ENCODE data around the gene CALCOCO1.
A peak's percentile ranks its signal among the peaks of the same experiment; 100 is the strongest.
"Not testable (repeated sequence)": the region's sequence is repeated elsewhere in the genome, so short reads cannot be mapped to it uniquely, and the experiment has no call there.

The CALCOCO1 gene

DNA sequence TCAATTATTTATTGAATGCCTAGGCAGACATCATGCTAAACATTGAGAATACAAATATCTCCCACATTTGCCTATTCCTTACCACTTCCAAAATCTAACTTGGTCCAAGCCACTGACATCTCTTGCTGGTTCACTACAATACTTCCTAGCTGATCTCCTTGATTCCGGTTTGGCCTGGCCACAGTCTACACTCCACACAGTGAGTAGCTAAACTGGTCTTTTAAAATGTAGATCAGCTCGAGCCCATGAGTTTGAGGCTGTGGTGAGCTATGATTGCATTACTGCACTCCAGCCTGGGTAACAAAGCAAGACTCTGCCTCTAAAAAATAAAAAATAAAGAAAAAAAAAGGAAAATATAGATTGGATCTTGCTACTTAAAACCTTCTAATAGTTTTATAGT is 43.8 kb downstream of the CALCOCO1 start:
- Histone ChIP-seq H3K4me3 (ENCODE audit: low read length) (no peak overlapping the region), H3K4me2 (ENCODE audit: low read length) (no peak overlapping the region), H3K79me2 (ENCODE audit: control insufficient read depth, low read length) (no peaks in the 10 kb centered on the region), H3K9me2 (replicated peaks; ENCODE audit: control insufficient read depth, low read length) (no peaks in the 10 kb centered on the region), H3K27ac (ENCODE audit: low read depth, low read length) (no peak overlapping the region), H3K9me3 (ENCODE audit: control insufficient read depth, insufficient read depth, low read length) (no peaks in the 10 kb centered on the region), H3K27me3 (ENCODE audit: control insufficient read depth, low read length) (peaks cover 12% of the 10 kb centered on the region), H3F3A (ENCODE audit: control insufficient read depth, insufficient read depth) (no peaks in the 10 kb centered on the region), H4K20me1 (ENCODE audit: control insufficient read depth, insufficient read depth, low read depth, low read length) (no peaks in the 10 kb centered on the region), H3K36me3 (ENCODE audit: control insufficient read depth, low read length) (no peaks in the 10 kb centered on the region), H3K4me1 (ENCODE audit: control insufficient read depth, low read length) (no peaks in the 10 kb centered on the region)
- TF ChIP-seq, protein P1, sequence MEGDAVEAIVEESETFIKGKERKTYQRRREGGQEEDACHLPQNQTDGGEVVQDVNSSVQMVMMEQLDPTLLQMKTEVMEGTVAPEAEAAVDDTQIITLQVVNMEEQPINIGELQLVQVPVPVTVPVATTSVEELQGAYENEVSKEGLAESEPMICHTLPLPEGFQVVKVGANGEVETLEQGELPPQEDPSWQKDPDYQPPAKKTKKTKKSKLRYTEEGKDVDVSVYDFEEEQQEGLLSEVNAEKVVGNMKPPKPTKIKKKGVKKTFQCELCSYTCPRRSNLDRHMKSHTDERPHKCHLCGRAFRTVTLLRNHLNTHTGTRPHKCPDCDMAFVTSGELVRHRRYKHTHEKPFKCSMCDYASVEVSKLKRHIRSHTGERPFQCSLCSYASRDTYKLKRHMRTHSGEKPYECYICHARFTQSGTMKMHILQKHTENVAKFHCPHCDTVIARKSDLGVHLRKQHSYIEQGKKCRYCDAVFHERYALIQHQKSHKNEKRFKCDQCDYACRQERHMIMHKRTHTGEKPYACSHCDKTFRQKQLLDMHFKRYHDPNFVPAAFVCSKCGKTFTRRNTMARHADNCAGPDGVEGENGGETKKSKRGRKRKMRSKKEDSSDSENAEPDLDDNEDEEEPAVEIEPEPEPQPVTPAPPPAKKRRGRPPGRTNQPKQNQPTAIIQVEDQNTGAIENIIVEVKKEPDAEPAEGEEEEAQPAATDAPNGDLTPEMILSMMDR (IDR thresholded peaks at IDR 0.05; ENCODE audit: low read depth, low read length, poor library complexity, severe bottlenecking) = no peak
- TF ChIP-seq EZH2phosphoT487 (IDR thresholded peaks at IDR 0.05; ENCODE audit: borderline replicate concordance, low read length) = no peak

DNA sequence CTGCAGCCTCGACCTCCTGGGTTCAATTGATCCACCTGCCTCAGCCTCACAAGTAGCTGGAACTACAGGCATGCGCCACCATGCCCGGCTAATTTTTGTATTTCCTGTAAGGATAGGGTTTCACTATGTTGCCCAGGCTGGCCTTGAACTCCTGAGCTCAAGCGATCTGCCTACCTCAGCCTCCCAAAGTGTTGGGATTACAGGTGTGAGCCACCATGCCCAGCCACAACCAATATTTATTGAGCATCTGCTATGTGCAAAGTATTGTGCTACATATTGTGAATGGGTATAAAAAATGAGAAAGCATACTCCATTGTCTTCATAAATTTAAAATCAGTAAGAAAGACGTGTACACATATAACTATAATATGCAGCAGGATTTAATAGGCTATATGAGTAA is 47.2 kb downstream of the CALCOCO1 start:
- Histone ChIP-seq H3K27me3 (ENCODE audit: control insufficient read depth, low read length) (peaks cover 28% of the 10 kb centered on the region), H3K4me1 (ENCODE audit: control insufficient read depth, low read length) (peaks cover 20% of the 10 kb centered on the region)
- H3K9me2 ChIP-seq (replicated peaks; ENCODE audit: control insufficient read depth, low read length); H3K4me2 ChIP-seq (ENCODE audit: low read length); H4K20me1 ChIP-seq (ENCODE audit: control insufficient read depth, insufficient read depth, low read depth, low read length); H3K36me3 ChIP-seq (ENCODE audit: control insufficient read depth, low read length); H3F3A ChIP-seq (ENCODE audit: control insufficient read depth, insufficient read depth); H3K27ac ChIP-seq (ENCODE audit: low read depth, low read length); H3K9me3 ChIP-seq (ENCODE audit: control insufficient read depth, insufficient read depth, low read length); H3K4me3 ChIP-seq (ENCODE audit: low read length); H3K79me2 ChIP-seq (ENCODE audit: control insufficient read depth, low read length): not testable (repeated sequence)

DNA sequence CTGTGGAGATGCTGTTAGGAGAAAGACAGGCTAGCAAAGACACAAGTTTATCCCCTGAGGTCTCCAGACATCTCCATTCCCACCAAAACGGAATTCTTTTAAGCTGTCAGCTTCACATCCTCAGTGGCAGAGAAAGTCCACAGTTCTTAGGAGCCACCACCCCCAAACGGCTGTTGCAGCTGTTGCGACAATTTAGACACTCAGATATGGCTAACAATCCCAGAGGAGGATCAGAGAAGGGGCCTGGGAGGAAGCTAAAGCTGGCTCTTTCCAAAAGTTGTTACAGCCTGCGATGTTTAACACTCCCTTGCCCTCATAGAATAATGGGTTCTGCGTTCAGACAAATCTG is 49.5 kb downstream of the CALCOCO1 start:
- peaks cover 28% of the 10 kb centered on the region for H3K27me3 ChIP-seq (ENCODE audit: control insufficient read depth, low read length)
- no peaks in the 10 kb centered on the region for H3F3A ChIP-seq (ENCODE audit: control insufficient read depth, insufficient read depth)
- no peak for TF ChIP-seq EZH2phosphoT487 (IDR thresholded peaks at IDR 0.05; ENCODE audit: borderline replicate concordance, low read length)
- TF ChIP-seq, protein P1 (IDR thresholded peaks at IDR 0.05; ENCODE audit: low read depth, low read length, poor library complexity, severe bottlenecking) = no peak
- peaks cover 25% of the 10 kb centered on the region for H3K36me3 ChIP-seq (ENCODE audit: control insufficient read depth, low read length)
- no peaks in the 10 kb centered on the region for H3K9me3 ChIP-seq (ENCODE audit: control insufficient read depth, insufficient read depth, low read length)
- no peaks in the 10 kb centered on the region for H3K9me2 ChIP-seq (replicated peaks; ENCODE audit: control insufficient read depth, low read length)
- peaks cover 27% of the 10 kb centered on the region for H3K4me1 ChIP-seq (ENCODE audit: control insufficient read depth, low read length)
- H3K79me2 ChIP-seq (ENCODE audit: control insufficient read depth, low read length) = peaks cover 20% of the 10 kb centered on the region
- no peak overlapping the region for H3K27ac ChIP-seq (ENCODE audit: low read depth, low read length)
- no peak overlapping the region for H3K4me2 ChIP-seq (ENCODE audit: low read length)
- no peaks in the 10 kb centered on the region for H4K20me1 ChIP-seq (ENCODE audit: control insufficient read depth, insufficient read depth, low read depth, low read length)
- no peak overlapping the region for H3K4me3 ChIP-seq (ENCODE audit: low read length)

DNA sequence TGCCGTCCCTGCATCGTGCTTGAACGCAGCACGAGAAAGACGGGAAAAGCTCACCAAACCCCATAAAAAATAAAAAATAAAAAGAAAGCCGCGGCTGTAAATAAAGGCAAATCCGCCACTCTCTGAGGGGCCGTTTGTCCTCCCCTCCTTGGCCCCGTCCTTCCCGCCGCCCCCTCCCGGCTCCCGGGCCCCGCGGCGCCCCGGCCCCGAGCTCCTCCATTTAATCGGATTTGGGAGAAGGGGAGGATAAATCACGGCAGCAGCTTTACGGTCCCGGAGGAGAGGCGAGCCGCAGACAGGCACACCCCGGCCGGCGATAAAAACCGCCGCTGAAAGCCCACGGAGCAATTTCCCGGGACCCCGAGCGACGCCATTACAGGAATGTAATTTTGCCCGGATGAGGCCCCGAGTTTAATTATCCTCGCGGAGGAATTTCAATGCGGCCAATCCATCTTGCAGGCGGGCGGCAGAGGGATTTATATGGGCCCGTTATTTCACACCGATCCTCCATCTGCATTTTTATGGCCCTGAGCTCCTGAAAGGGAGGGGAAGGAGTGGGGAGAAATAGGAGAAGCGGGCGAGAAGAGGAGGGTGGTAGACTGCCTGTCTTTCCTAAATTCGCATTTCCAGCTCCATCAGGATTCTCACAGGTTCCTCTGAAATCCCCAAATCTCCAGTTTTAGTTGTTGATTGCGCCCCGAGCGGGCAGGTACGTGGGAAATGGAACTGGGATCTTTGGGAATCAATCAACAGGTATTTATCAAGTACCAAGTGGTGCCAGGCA is 50.0 kb downstream of the CALCOCO1 start:
- no peaks in the 10 kb centered on the region for H4K20me1 ChIP-seq (ENCODE audit: control insufficient read depth, insufficient read depth, low read depth, low read length)
- H3K79me2 ChIP-seq (ENCODE audit: control insufficient read depth, low read length) = peaks cover 20% of the 10 kb centered on the region
- peaks cover 28% of the 10 kb centered on the region for H3K27me3 ChIP-seq (ENCODE audit: control insufficient read depth, low read length)
- peaks cover 27% of the 10 kb centered on the region for H3K4me1 ChIP-seq (ENCODE audit: control insufficient read depth, low read length)
- H3K4me2 ChIP-seq (ENCODE audit: low read length) = peak overlapping the region; percentile 78
- H3F3A ChIP-seq (ENCODE audit: control insufficient read depth, insufficient read depth) = no peaks in the 10 kb centered on the region
- no peak overlapping the region for H3K27ac ChIP-seq (ENCODE audit: low read depth, low read length)
- H3K9me3 ChIP-seq (ENCODE audit: control insufficient read depth, insufficient read depth, low read length) = no peaks in the 10 kb centered on the region
- peaks cover 31% of the 10 kb centered on the region for H3K36me3 ChIP-seq (ENCODE audit: control insufficient read depth, low read length)
- H3K4me3 ChIP-seq (ENCODE audit: low read length) = peak overlapping the region; percentile 87
- no peak for TF ChIP-seq EZH2phosphoT487 (IDR thresholded peaks at IDR 0.05; ENCODE audit: borderline replicate concordance, low read length)
- TF ChIP-seq, protein P1 (IDR thresholded peaks at IDR 0.05; ENCODE audit: low read depth, low read length, poor library complexity, severe bottlenecking) = no peak
- H3K9me2 ChIP-seq (replicated peaks; ENCODE audit: control insufficient read depth, low read length) = no peaks in the 10 kb centered on the region
